HG03442 (cell line): ENCODE measurements around the gene CLCN7.
A peak's percentile ranks its signal among the peaks of the same experiment; 100 is the strongest.

Experiments used
- ATAC-seq: cut with Tn5 transposase; IDR thresholded peaks from one replicate; pipeline ENCODE4 v1.9.1; 2021; ENCODE audit warnings: mild to moderate bottlenecking, moderate library complexity; ENCODE audit not compliant: unreplicated experiment

The CLCN7 gene

GRCh38 chr16:1502092-1503004 lies 27.5 kb upstream of the CLCN7 start:
- no peak for ATAC-seq

DNA sequence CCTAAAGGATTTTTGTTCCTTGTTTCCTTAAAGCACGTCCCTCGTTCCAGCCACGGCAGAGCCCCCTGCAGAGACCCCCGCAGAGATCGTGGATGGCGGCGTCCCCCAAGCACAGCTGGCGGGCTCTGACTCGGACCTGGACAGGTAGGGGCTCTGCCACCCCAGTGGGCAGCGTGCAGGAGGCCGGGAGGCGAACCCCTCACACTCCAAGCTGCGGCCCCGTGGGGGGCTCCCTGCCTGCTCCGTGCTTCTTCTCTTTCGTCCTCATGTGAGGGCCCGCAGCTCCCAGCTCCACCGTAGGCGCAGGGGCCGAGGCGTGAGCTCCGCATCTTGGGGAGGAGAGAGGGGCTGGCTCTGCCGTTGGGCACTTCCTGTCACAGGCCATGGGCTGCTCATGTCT lies 26.8 kb upstream of the CLCN7 start:
- no peak for ATAC-seq

DNA sequence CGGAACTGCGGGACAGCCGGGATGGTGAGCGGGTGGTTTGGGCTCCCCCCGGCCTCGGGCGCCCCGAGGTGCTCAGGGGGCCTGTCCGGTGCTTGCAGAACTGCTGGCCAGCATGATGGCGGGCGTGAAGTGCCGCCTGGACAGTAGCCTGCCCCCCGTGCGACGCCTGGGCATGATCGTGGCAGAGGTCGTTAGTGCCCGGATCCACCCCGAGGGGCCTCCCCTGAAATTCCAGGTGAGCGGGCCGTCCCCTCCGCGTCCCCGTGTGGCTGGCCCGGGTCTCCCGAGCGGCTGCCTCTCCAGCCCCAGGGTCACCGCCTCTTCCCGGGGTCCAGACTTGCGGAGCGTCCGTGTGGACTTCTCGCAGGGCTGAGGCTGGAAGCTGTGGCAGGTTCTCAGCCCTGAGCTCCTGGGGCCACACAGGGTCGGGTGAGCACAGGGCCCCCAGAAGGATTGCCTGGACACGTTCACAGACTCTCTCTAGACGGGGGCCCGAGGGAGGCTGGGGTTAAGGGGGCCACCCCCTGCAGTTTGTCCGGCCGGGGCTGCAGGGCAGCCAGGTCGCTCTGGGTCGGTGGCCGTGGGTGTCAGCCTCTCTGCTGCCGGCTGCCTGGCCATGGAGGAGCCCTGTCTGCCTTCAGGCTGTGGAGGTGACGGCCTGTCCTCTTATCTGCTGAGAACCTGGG lies 25.8 kb upstream of the CLCN7 start:
- no peak for ATAC-seq

GRCh38 chr16:1499756-1500464 lies 25.1 kb upstream of the CLCN7 start:
- ATAC-seq: no peak

DNA sequence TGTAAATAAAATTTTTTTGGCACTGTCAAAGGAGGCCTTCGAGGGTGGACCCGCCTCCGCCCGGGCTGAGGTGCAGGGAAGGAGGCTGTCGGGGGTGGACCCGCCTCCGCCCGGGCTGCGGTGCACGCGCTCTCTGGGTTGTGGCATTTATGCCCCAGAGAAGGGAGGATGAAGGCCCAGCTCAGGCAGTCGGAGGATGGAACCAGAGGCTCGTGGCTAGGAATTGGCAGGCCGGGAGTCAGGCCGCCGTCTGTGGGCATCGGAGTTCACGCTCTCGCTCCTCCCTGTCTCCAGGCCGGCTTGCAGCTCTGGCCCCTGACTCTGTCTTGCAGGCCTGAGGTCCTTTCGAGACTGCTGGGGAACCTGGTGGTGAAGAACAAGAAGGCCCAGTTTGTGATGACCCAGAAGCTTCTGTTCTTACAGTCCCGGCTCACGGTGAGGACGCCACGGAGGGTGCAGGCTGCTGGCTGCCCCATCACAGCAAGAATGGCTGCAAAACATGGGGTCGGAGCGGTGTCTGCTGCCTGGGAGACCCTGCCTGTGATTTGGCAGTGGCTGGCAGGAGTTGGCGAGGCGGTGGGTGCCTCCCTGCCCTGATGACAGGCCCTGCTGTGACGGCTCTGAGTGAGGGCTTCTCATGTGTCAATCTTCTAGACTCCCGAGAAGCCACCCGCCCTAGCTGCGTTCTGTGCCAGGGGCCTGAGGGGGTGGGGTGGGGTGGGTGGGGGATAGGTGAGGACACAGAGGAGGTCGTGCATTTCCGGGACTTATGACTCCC lies 24.3 kb upstream of the CLCN7 start:
- ATAC-seq: no peak

GRCh38 chr16:1497014-1497598 lies 22.3 kb upstream of the CLCN7 start:
- no peak for ATAC-seq

DNA sequence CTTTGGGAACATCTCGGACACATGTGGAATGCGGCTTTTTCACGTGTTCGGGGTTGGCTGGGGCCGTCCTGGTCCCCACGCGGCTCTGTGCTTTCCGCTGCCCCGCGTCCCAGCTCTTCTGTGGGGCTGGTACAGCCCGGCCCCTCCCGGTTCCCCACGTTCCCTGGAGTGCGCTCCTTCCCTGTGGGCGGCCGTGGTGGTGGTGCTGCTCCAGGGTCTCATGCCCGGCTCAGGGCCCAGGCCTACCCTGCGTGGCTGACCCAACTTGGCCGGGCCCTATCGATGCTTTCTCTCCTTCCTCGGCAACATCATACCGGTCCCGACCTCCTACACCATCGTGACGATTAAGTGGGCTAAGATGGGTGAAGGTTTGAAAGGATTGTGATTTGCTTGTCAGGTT lies 21.6 kb upstream of the CLCN7 start:
- no peak for ATAC-seq

DNA sequence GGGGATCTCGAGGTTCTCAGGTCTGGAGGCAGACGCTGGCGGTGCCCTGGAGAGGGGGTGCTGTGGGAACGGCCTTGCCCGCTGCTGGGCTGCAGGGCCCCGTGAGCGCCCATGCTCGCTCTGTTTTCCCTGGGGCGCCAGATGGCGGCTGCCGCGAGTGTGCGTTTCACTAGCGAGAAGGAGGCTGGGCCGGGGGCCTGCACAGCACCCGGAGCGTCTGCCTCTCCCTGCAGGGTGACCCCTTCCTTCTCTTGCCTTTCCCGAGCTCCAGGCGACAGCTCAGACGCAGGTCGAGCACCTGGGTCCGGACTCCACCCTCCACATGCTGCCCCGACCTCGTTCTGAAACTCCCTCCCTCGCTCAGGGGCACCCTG lies 21.0 kb upstream of the CLCN7 start:
- ATAC-seq: no peak

DNA sequence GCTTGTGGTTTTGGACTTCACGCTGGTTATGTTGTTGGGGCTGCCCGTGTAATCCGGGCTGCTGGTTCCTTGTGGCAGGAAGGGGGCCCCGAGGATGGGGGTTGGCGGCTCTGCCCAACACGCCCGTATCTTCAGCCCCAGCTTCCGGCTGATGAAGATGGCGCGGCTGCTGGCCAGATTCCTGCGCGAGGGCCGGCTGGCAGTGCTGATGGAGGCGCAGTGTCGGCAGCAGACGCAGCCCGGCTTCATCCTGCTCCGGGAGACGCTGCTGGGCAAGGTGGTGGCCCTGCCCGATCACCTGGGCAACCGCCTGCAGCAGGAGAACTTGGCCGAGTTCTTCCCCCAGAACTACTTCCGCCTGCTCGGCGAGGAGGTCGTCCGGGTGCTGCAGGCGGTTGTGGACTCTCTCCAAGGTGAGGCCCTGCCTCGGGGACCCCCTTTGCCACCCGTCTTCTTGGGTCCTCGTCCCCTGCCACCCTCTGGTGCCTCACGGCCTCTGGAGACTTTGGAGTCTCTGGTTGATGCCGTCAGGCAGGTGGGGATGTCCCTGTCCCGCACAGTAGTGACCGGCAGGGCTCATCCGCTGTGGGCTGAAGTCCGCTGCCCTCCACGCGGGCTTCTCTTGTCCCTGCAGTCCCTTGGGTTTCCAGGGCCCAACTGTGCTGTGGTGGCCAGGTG lies 20.5 kb upstream of the CLCN7 start:
- ATAC-seq: no peak

DNA sequence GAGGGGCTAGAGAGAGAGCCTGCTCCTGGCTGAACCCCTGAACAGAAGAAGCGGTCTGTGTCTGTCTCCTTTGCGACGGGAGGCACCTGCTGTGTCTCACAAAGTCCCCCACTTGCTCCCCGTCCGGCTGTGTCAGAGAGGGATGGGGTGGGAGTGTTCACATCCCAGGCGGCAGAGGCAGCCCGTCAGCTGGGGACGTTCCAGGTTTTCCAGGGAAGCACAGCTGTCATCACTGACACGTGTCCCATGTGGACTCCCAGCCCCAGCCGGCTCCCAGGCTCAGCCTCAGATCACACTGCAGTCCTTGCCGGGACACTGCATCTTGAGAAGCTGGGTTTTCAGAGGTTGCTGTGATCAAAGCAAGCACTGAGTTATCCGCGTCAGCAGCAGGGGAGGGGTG lies 19.9 kb upstream of the CLCN7 start:
- ATAC-seq: no peak

DNA sequence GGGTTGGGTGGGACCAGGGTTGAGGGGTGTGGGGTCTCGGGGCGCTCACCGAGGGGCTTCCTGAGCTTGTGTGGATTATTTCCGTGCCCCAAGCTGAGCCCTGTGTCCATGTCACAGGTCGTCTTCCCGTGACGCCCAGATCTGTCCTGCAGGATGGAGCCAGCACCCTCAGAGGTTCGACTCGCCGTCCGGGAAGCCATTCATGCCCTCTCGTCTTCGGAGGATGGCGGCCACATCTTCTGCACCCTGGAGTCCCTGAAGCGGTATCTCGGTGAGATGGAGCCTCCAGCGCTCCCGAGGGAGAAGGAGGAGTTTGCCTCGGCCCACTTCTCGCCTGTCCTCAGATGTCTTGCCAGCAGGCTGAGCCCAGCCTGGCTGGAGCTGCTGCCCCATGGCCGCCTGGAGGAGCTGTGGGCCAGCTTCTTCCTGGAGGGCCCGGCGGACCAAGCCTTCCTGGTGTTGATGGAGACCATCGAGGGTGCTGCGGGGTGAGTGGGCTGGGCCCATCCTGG lies 19.4 kb upstream of the CLCN7 start:
- no peak for ATAC-seq

DNA sequence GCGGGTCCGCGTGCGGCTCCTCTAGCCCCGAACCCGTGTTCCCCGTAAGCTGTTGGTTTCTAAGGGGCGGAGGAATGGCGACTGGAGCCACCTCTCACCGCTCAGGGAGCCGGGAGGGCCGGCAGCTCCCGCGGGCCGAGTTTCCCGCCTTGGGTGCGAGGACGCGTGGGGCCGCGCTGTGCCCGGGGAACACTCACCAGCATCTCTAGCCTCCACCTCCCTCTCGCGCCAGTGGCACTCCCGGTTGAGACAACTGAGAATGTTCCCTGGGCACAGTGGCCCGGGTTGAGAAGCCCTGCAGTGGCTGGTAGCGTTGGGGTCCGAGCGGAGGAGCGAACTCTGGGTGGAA lies 18.9 kb upstream of the CLCN7 start:
- peak; percentile 6 for ATAC-seq

DNA sequence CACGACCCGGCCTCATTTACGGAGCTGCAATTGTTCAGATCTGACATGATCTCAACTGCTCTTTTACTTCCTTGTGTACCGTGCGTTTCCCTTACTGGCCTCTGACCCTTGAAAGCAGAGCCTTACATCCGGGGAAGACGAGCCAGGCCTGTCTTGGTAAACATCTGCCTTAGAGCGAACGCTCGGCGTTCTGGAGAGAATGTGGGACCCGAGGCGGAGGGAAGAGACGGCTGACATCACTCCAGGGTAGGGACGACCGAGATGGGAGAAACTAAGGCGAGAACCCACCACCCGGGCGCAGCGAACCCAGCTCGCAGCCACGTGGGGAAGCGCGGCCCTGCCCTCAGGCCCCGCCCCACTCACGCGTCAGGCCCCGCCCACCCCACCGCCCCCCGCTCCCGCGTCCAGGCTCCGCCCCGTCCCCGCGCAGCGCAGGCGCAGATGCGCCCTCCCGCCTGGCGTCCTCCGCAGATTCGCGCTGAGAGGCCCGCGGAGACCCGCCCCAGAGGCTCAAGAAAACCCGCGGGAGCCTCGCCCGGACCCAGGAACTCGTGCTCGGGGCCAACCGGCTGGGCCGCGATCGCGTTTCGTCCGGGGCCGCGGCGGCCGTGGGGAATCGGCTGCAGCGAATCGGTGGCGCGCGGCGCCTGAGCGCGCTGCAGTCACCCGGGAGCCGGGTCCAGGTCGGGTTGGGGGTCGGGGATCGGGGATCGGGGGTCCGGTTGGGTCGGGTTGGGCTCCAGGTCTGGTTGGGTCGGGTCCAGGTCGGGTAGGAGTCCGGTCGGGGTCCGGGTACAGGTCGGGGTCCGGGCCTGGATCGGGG lies 18.3 kb upstream of the CLCN7 start, which contains the start of gene TELO2:
Gene TELO2, plus strand, starts transcription at position 438 of the 823 bp plus-strand sequence. CDS start 922 bp downstream, outside the sequence.
- peak; percentile 69 for ATAC-seq

DNA sequence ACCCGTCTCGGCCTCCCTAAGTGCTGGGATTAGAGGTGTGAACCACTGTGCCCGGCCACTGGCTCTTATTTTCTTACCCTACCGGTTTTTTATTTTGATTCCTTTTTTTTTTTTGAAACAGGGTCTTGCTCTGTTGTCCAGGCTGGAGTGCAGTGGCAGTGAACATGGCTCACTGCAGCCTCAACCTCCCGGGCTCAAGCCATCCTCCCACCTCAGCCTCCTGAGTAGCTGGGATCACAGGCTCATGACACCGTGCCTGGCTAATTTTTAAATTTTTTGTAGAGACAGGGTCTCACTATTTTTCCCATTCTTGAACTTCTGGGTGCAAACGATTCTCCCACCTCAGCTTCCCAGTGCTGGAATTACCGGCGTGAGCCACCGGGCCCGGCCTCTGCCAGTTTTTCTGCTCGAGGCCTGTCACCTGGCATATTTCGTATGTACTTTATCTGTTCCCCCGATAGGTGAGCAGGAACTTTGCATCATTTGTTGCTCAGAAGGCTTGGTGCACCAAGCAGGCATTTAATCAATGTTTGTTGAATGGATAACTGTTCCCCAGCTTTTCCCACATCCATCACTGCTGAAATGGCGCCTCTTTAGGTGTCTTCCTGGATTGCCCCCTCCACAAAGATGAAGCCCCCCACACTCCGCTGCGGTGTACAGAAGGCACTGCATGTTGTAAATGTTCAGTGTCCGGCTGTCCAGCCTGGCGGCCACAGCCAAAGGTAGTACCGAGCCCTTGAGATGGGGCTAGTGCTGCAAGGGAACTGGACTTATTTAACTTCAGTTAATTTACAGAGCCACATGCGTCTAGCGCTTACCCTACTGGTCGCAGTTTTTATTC lies 17.5 kb upstream of the CLCN7 start:
- no peak for ATAC-seq

- ATAC-seq: no peak
Measured at GRCh38 chr16:1491327-1491726, 16.5 kb upstream of the CLCN7 start.

DNA sequence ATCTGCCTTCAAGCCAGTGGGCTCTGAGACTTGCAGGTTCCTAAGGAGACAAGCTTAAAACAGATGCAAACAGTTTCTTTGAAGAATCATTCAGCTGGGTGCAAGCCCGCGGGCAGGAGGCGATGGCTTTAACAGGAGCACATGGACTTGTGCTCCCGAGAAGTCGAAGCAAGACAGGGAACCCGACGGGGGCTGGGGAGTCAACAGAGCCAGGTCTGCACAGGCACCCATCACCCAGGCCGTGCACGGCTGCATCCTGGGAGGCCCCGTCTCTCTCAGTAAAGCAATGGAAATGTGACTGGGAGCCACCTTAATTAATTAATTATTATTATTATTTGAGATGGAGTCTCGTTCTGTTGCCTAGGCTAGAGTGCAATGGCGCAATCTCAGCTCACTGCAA lies 14.2 kb upstream of the CLCN7 start:
- no peak for ATAC-seq

- no peak for ATAC-seq
Measured at GRCh38 chr16:1488619-1489018, 13.8 kb upstream of the CLCN7 start, which contains the start of gene PTX4. Gene PTX4, minus strand, starts transcription at chr16:1488944. Its CDS starts 35 bp downstream, at chr16:1488909.

- ATAC-seq: no peak
Measured at GRCh38 chr16:1488054-1488601, 13.3 kb upstream of the CLCN7 start.
